Right forelimb (tissue), 1 donor: ENCODE results near the gene MIA2.
"Not testable (repeated sequence)": the region's sequence is repeated elsewhere in the genome, so short reads cannot be mapped to it uniquely, and the experiment has no call there.

Experiments used
- DNase-seq: peaks from one replicate; pipeline ENCODE4 v3.0.0-alpha.2; 2018

Gene MIA2

GRCh38 chr14:39268393-39268792 lies 34.7 kb downstream of the MIA2 start:
- DNase-seq: no peak

GRCh38 chr14:39272918-39273317 lies 39.2 kb downstream of the MIA2 start:
- no peak for DNase-seq

- no peak for DNase-seq
Measured at GRCh38 chr14:39275395-39275794, 41.7 kb downstream of the MIA2 start.

- no peak for DNase-seq
Measured at GRCh38 chr14:39276005-39276404, 42.3 kb downstream of the MIA2 start.

GRCh38 chr14:39276579-39277114 lies 42.9 kb downstream of the MIA2 start:
- no peak for DNase-seq

- no peak for DNase-seq
Measured at GRCh38 chr14:39279515-39279914, 45.8 kb downstream of the MIA2 start.

- DNase-seq: not testable (repeated sequence)
Measured at GRCh38 chr14:39280678-39281077, 47.0 kb downstream of the MIA2 start.

GRCh38 chr14:39289523-39289922 lies 55.8 kb downstream of the MIA2 start:
- no peak for DNase-seq

- no peak for DNase-seq
Measured at GRCh38 chr14:39291701-39292100, 58.0 kb downstream of the MIA2 start.

- DNase-seq: no peak
Measured at GRCh38 chr14:39293629-39294028, 59.9 kb downstream of the MIA2 start.

- DNase-seq: not testable (repeated sequence)
Measured at GRCh38 chr14:39300389-39300788, 66.7 kb downstream of the MIA2 start.

GRCh38 chr14:39302124-39302810 lies 68.6 kb downstream of the MIA2 start:
- DNase-seq: no peak

GRCh38 chr14:39303115-39303514 lies 69.4 kb downstream of the MIA2 start:
- no peak for DNase-seq

- DNase-seq: no peak
Measured at GRCh38 chr14:39307815-39308214, 74.1 kb downstream of the MIA2 start.

GRCh38 chr14:39310051-39310450 lies 76.3 kb downstream of the MIA2 start:
- DNase-seq: no peak

- DNase-seq: no peak
Measured at GRCh38 chr14:39315859-39316444, 82.2 kb downstream of the MIA2 start.

GRCh38 chr14:39316830-39317553 lies 83.3 kb downstream of the MIA2 start:
- DNase-seq: no peak

GRCh38 chr14:39318574-39318973 lies 84.9 kb downstream of the MIA2 start:
- no peak for DNase-seq

GRCh38 chr14:39319381-39319780 lies 85.7 kb downstream of the MIA2 start:
- DNase-seq: no peak

- no peak for DNase-seq
Measured at GRCh38 chr14:39320318-39320717, 86.6 kb downstream of the MIA2 start.

- DNase-seq: no peak
Measured at GRCh38 chr14:39322807-39323206, 89.1 kb downstream of the MIA2 start.

- DNase-seq: no peak
Measured at GRCh38 chr14:39324097-39324496, 90.4 kb downstream of the MIA2 start.

- no peak for DNase-seq
Measured at GRCh38 chr14:39339003-39339402, 105.3 kb downstream of the MIA2 start.

GRCh38 chr14:39341126-39341525 lies 107.4 kb downstream of the MIA2 start:
- DNase-seq: not testable (repeated sequence)
